Measurements from ENCODE around the gene CAPZB. TPM values are rescaled to one million over a fixed set of nuclear protein-coding genes. Genes with fewer than 3 reads are reported as not detected.

Gene CAPZB
- total and polyA plus RNA-seq, 2 experiments from 2014 or later = 229 to 494 TPM

- Histone ChIP-seq H3K9ac (no peak overlapping the region), H3K9me2 (ENCODE audit: insufficient read depth) (no peaks in the 10 kb centered on the region), H4K20me1 (ENCODE audit: insufficient read depth) (peaks cover 35% of the 10 kb centered on the region; the same call in 1 of the 2 replicates), H3K4me3 (no peak overlapping the region), H3K9me3 (ENCODE audit: low read depth) (no peaks in the 10 kb centered on the region), H2AFZ (no peak overlapping the region), H3K79me2 (ENCODE audit: insufficient read depth) (peaks cover 100% of the 10 kb centered on the region), H3K36me3 (ENCODE audit: low read depth) (no peaks in the 10 kb centered on the region), H3K4me2 (ENCODE audit: unreplicated experiment) (no peak overlapping the region), H3K27ac (no peak overlapping the region), H3F3A (ENCODE audit: insufficient read depth) (peaks cover 28% of the 10 kb centered on the region), H3K27me3 (replicated peaks; ENCODE audit: insufficient read depth) (no peaks in the 10 kb centered on the region), H3K4me1 (ENCODE audit: insufficient read depth) (peaks cover 47% of the 10 kb centered on the region)
- no peak for DNase-seq
- in situ Hi-C loops (cut with MboI) = no loop called here
- WGBS, 2 experiments (ENCODE audit: low coverage in 1 of 2, low lambda C conversion rate in 2 of 2, missing lambda C conversion rate in 2 of 2) = 75 to 78% methylated on average over 10 of the region's 10 CpGs
- TF ChIP-seq EZH2phosphoT487 (IDR thresholded peaks at IDR 0.05; ENCODE audit: insufficient read depth, low read depth) (no peak), EZH2 (IDR thresholded peaks at IDR 0.05; ENCODE audit: insufficient read depth, poor library complexity, severe bottlenecking) (no peak)
These were observed 22.4 kb downstream of the CAPZB start for GRCh38 chr1:19462781-19463503.

DNA sequence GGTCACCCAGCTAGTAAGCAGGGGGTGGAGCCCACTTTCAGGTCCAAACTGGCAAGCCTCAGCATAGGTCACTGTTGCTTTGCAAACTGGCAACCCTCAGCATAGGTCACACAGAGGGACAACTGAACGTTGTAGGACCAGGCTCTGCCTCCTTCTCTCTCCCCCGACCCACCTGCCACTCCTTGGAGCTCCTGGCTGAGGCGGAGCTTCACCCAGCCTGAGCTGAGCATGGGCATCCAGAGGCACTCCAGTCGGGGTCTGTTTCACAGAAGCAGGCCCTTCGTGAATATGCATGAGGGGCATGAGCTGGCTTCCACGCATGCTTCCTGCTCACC, 24.2 kb downstream of the CAPZB start:
- H3K9ac ChIP-seq = no peak overlapping the region
- 62 to 63% methylated on average over 6 of the region's 6 CpGs for WGBS, 2 experiments (ENCODE audit: low coverage in 1 of 2, low lambda C conversion rate in 2 of 2, missing lambda C conversion rate in 2 of 2)
- no peak overlapping the region for H3K27ac ChIP-seq
- no peak overlapping the region for H3K4me2 ChIP-seq (ENCODE audit: unreplicated experiment)
- H3K9me3 ChIP-seq (ENCODE audit: low read depth) = no peaks in the 10 kb centered on the region
- H3K4me3 ChIP-seq = no peak overlapping the region
- H2AFZ ChIP-seq = no peak overlapping the region
- H3K9me2 ChIP-seq (ENCODE audit: insufficient read depth) = no peaks in the 10 kb centered on the region
- peaks cover 33% of the 10 kb centered on the region for H3F3A ChIP-seq (ENCODE audit: insufficient read depth)
- H4K20me1 ChIP-seq (ENCODE audit: insufficient read depth) = peaks cover 21% of the 10 kb centered on the region; the same call in 1 of the 2 replicates
- DNase-seq = no peak
- no peaks in the 10 kb centered on the region for H3K27me3 ChIP-seq (replicated peaks; ENCODE audit: insufficient read depth)
- in situ Hi-C loops (cut with MboI) = no loop called here
- peaks cover 55% of the 10 kb centered on the region for H3K4me1 ChIP-seq (ENCODE audit: insufficient read depth)
- peaks cover 100% of the 10 kb centered on the region for H3K79me2 ChIP-seq (ENCODE audit: insufficient read depth)
- no peaks in the 10 kb centered on the region for H3K36me3 ChIP-seq (ENCODE audit: low read depth)
- TF ChIP-seq EZH2phosphoT487 (IDR thresholded peaks at IDR 0.05; ENCODE audit: insufficient read depth, low read depth) = no peak
- no peak for TF ChIP-seq EZH2 (IDR thresholded peaks at IDR 0.05; ENCODE audit: insufficient read depth, poor library complexity, severe bottlenecking)

DNA sequence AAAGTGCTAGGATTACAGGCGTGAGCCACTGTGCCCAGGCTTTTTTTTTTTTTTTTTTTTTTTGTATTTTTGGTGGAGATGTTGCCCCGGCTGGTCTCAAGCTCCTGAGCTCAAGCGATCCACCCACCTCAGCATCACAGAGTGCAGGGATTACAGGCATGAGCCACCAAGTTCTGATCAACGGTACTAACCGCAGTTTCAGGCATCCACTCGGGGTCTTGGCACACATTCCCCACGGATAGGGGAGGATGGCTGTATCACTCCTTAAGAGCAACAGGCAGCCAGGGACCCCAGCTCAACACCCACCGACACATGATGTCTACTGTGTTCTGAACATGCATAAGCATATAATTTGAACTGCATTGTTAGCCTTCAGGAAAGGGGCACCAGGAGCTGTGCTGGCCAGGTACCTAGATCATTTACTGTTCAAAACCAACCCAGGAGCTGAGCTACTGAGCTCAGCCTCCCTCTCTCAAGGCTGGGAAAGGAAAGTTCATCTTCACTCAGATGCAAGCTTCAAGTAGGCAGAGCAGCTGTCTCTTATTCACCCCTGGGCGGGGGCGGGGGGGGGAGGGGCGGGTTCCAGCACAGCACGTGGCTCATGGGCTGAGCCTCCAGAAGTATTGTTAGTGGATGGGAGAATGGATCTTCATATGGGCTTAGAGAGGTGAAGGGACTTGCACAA, 24.7 kb downstream of the CAPZB start:
- in situ Hi-C loops (cut with MboI) = no loop called here
- no peak overlapping the region for H2AFZ ChIP-seq
- no peaks in the 10 kb centered on the region for H3K9me3 ChIP-seq (ENCODE audit: low read depth)
- peaks cover 56% of the 10 kb centered on the region for H3K4me1 ChIP-seq (ENCODE audit: insufficient read depth)
- H3K9ac ChIP-seq = no peak overlapping the region
- peaks cover 34% of the 10 kb centered on the region for H3F3A ChIP-seq (ENCODE audit: insufficient read depth)
- H4K20me1 ChIP-seq (ENCODE audit: insufficient read depth) = peaks cover 16% of the 10 kb centered on the region; the same call in 1 of the 2 replicates
- no peaks in the 10 kb centered on the region for H3K36me3 ChIP-seq (ENCODE audit: low read depth)
- H3K27me3 ChIP-seq (replicated peaks; ENCODE audit: insufficient read depth) = no peaks in the 10 kb centered on the region
- WGBS, 2 experiments (ENCODE audit: low coverage in 1 of 2, low lambda C conversion rate in 2 of 2, missing lambda C conversion rate in 2 of 2) = 70 to 89% methylated on average over 9 to 12 of the region's 12 CpGs
- no peak overlapping the region for H3K4me3 ChIP-seq
- 0 out of 2 replicates have a peak overlapping the region, but pooled peaks have one; percentile 20 for H3K27ac ChIP-seq
- no peaks in the 10 kb centered on the region for H3K9me2 ChIP-seq (ENCODE audit: insufficient read depth)
- H3K79me2 ChIP-seq (ENCODE audit: insufficient read depth) = peaks cover 100% of the 10 kb centered on the region
- TF ChIP-seq EZH2 (IDR thresholded peaks at IDR 0.05; ENCODE audit: insufficient read depth, poor library complexity, severe bottlenecking) (no peak), EZH2phosphoT487 (IDR thresholded peaks at IDR 0.05; ENCODE audit: insufficient read depth, low read depth) (no peak)
- DNase-seq = no peak
- no peak overlapping the region for H3K4me2 ChIP-seq (ENCODE audit: unreplicated experiment)

- in situ Hi-C loops (cut with MboI) = no loop called here
- no peak overlapping the region for H2AFZ ChIP-seq
- peak overlapping the region; percentile 69 for H3K27ac ChIP-seq
- no peaks in the 10 kb centered on the region for H3K9me2 ChIP-seq (ENCODE audit: insufficient read depth)
- no peak overlapping the region for H3K4me3 ChIP-seq
- H3K4me1 ChIP-seq (ENCODE audit: insufficient read depth) = peaks cover 61% of the 10 kb centered on the region
- 0 out of 2 replicates have a peak overlapping the region, but pooled peaks have one; percentile 48 for H3K9ac ChIP-seq
- H3K79me2 ChIP-seq (ENCODE audit: insufficient read depth) = peaks cover 100% of the 10 kb centered on the region
- DNase-seq = no peak
- H3K36me3 ChIP-seq (ENCODE audit: low read depth) = no peaks in the 10 kb centered on the region
- peaks cover 44% of the 10 kb centered on the region for H3F3A ChIP-seq (ENCODE audit: insufficient read depth)
- 71 to 75% methylated on average over 6 of the region's 6 CpGs for WGBS, 2 experiments (ENCODE audit: low coverage in 1 of 2, low lambda C conversion rate in 2 of 2, missing lambda C conversion rate in 2 of 2)
- peaks cover 8% of the 10 kb centered on the region; the same call in 1 of the 2 replicates for H4K20me1 ChIP-seq (ENCODE audit: insufficient read depth)
- no peaks in the 10 kb centered on the region for H3K27me3 ChIP-seq (replicated peaks; ENCODE audit: insufficient read depth)
- TF ChIP-seq EZH2 (IDR thresholded peaks at IDR 0.05; ENCODE audit: insufficient read depth, poor library complexity, severe bottlenecking) (no peak), EZH2phosphoT487 (IDR thresholded peaks at IDR 0.05; ENCODE audit: insufficient read depth, low read depth) (no peak)
- H3K4me2 ChIP-seq (ENCODE audit: unreplicated experiment) = no peak overlapping the region
- no peaks in the 10 kb centered on the region for H3K9me3 ChIP-seq (ENCODE audit: low read depth)
These were observed 26.4 kb downstream of the CAPZB start for GRCh38 chr1:19458815-19459417.
